ENCODE measurements around the gene KSR2. TPM values are rescaled to one million over a fixed set of nuclear protein-coding genes. Genes with fewer than 3 reads are reported as not detected.

KSR2 gene
- total RNA-seq, 1 donor from 2014 or later, result not detected

DNA sequence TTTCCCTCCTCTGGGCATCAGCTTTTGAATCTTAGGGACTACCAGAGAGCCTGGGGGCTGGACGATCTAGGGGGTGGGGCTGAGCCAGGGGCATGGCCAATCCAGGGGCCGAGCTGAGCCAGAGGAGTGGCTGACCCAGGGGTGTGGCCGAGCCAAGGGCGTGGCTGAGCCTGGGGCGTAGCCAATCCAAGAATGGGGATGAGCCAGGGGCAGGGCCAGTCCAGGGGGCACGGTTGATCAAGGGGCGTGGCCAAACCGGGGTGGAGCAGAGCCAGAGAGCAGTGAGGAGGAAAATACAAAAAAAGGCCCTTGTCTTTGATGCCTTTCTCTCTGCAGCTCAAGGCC is 388.1 kb downstream of the KSR2 start:
- DNase-seq (ENCODE audit: low read depth) (no peak), FAIRE-seq (no peak)
- Histone ChIP-seq H3K36me3 (ENCODE audit: control insufficient read depth, insufficient read depth, low read length) (no peaks in the 10 kb centered on the region), H3K4me3 (ENCODE audit: low read depth, low read length) (no peak overlapping the region), H3K27me3 (ENCODE audit: control insufficient read depth, insufficient read depth, low read length) (no peaks in the 10 kb centered on the region)
- TF ChIP-seq, protein P1, sequence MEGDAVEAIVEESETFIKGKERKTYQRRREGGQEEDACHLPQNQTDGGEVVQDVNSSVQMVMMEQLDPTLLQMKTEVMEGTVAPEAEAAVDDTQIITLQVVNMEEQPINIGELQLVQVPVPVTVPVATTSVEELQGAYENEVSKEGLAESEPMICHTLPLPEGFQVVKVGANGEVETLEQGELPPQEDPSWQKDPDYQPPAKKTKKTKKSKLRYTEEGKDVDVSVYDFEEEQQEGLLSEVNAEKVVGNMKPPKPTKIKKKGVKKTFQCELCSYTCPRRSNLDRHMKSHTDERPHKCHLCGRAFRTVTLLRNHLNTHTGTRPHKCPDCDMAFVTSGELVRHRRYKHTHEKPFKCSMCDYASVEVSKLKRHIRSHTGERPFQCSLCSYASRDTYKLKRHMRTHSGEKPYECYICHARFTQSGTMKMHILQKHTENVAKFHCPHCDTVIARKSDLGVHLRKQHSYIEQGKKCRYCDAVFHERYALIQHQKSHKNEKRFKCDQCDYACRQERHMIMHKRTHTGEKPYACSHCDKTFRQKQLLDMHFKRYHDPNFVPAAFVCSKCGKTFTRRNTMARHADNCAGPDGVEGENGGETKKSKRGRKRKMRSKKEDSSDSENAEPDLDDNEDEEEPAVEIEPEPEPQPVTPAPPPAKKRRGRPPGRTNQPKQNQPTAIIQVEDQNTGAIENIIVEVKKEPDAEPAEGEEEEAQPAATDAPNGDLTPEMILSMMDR (IDR thresholded peaks at IDR 0.05; ENCODE audit: insufficient read depth, low read length, severe bottlenecking), result no peak

DNA sequence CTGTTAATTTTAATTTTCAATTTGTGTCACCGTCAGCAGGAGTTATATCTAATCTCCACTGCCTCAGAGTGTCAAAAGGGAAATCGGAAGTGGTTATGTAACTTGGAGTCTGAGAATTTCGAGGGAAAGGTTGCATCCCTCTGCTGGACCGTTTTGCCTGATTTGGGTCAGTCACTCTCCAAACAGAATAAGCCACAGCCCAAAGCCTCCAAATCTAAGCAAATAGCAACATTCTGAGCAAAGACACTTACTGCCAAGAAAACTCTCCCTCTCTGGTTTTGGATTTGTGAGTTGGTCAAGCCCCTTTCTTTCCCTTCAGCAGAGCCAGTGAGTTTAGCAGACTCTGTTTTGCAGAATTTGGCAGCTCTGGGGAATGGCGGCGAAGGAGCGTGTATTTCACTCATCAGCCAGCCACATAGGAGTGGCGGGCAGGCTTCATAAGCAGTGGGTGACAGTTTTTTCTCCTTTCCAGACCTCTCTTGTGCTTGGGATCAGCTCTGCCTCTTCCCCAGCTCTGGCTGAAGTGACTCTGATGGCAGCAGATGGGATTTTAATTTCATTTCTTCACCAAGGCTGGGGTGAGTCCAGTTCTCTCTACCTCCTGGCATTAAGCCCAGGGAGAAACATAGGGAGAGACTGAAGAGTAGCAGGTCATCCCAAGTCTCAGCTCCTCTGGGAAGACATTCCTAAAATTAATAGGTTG is 388.6 kb downstream of the KSR2 start:
- Histone ChIP-seq H3K36me3 (ENCODE audit: control insufficient read depth, insufficient read depth, low read length) (no peaks in the 10 kb centered on the region), H3K27me3 (ENCODE audit: control insufficient read depth, insufficient read depth, low read length) (no peaks in the 10 kb centered on the region), H3K4me3 (ENCODE audit: low read depth, low read length) (no peak overlapping the region)
- FAIRE-seq, result no peak
- DNase-seq (ENCODE audit: low read depth), result no peak
- TF ChIP-seq, protein P1 (IDR thresholded peaks at IDR 0.05; ENCODE audit: insufficient read depth, low read length, severe bottlenecking), result no peak

DNA sequence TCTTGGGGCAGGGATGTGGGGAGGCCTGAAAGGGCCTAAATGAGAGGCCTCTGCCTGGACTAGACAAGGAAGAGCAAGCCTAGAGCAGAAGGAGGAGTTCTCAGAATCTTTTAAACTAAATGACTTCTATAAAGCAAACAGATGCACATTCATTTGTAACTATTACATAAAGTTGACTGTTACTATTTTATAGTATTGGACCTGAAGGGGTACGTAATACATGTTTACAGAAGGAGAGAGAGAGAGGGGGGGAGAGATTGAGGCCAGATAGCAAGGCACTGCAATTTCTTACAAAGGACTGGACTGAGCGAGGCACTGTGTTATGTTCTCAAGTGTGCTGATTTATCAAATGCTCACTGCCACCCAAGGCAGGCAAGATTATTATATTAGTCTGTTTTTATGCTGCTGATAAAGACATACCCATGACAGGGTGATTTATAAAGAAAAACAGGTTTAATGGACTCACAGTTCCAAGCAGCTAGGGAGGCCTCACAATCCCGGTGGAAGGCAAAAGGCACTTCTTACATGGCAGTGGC is 391.6 kb downstream of the KSR2 start:
- Histone ChIP-seq H3K4me3 (ENCODE audit: low read depth, low read length) (no peak overlapping the region), H3K27me3 (ENCODE audit: control insufficient read depth, insufficient read depth, low read length) (no peaks in the 10 kb centered on the region), H3K36me3 (ENCODE audit: control insufficient read depth, insufficient read depth, low read length) (no peaks in the 10 kb centered on the region)
- no peak for DNase-seq (ENCODE audit: low read depth)
- TF ChIP-seq, protein P1 (IDR thresholded peaks at IDR 0.05; ENCODE audit: insufficient read depth, low read length, severe bottlenecking), result no peak
- no peak for FAIRE-seq

DNA sequence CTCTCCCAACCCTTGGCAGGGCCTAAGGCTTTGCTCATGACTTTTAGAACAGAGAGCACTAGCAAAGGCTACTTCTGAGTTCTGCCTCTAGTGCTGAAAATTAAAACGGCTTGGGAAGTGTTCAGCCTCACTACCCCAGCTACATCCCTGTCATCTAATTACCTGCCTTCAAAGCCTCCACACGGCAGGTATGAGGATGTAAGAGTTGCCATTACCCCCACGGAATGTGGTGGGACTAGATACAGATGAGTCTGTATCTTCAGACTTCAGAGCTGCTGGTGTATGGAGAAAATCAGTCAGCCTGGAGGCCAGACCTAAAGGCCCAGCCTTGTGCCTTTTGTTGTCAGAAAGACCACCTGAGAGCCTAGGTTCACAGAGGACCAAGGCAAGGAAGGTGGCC is 392.7 kb downstream of the KSR2 start:
- H3K27me3 ChIP-seq (ENCODE audit: control insufficient read depth, insufficient read depth, low read length), result no peaks in the 10 kb centered on the region
- no peak overlapping the region for H3K4me3 ChIP-seq (ENCODE audit: low read depth, low read length)
- no peaks in the 10 kb centered on the region for H3K36me3 ChIP-seq (ENCODE audit: control insufficient read depth, insufficient read depth, low read length)
- DNase-seq (ENCODE audit: low read depth) (no peak), FAIRE-seq (no peak)
- TF ChIP-seq, protein P1 (IDR thresholded peaks at IDR 0.05; ENCODE audit: insufficient read depth, low read length, severe bottlenecking), result no peak

DNA sequence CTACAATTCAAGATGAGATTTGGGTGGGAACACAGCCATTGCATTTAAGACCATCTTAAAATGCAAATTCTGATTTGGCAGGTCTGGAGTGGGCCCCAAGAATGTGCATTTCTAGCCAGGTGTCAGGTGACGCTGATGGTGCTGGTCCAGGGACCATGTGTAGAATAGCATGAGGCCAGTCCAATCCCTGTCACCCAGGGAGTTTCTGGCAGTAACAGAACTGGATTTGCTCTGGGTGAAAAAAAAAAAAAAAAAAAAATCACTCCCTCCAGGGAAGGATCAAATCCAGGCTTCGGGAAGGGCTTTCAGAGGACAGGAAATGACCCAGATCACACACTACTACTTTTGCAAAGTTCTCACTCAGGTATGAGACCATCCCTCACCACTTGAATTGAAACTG is 394.1 kb downstream of the KSR2 start:
- FAIRE-seq (no peak), DNase-seq (ENCODE audit: low read depth) (no peak)
- Histone ChIP-seq H3K4me3 (ENCODE audit: low read depth, low read length) (no peak overlapping the region), H3K36me3 (ENCODE audit: control insufficient read depth, insufficient read depth, low read length) (no peaks in the 10 kb centered on the region), H3K27me3 (ENCODE audit: control insufficient read depth, insufficient read depth, low read length) (no peaks in the 10 kb centered on the region)
- TF ChIP-seq, protein P1 (IDR thresholded peaks at IDR 0.05; ENCODE audit: insufficient read depth, low read length, severe bottlenecking), result no peak

DNA sequence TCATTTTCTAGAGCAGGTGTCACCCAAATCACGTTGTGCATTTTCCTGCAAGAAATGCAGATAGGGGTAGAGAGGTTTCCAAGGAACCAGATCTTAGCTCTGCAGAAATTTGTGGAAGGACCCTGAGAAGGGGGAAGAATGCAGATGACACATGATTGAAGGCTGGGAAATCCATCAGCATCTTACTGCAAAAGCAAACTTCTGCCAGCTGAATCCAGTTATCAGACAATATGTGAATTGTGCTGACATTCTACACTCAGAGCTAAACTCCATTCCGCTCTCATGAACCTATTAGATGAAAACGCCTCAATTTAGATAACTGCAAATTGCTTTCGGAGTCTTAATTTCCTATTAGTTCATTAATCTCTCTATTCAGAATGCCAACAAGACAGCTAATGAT is 396.0 kb downstream of the KSR2 start:
- no peaks in the 10 kb centered on the region for H3K27me3 ChIP-seq (ENCODE audit: control insufficient read depth, insufficient read depth, low read length)
- no peak for FAIRE-seq
- no peaks in the 10 kb centered on the region for H3K36me3 ChIP-seq (ENCODE audit: control insufficient read depth, insufficient read depth, low read length)
- H3K4me3 ChIP-seq (ENCODE audit: low read depth, low read length), result no peak overlapping the region
- TF ChIP-seq, protein P1 (IDR thresholded peaks at IDR 0.05; ENCODE audit: insufficient read depth, low read length, severe bottlenecking), result no peak
- DNase-seq (ENCODE audit: low read depth), result no peak
